ENCODE measurements around the gene ERCC1.
"Not testable (repeated sequence)": the region's sequence is repeated elsewhere in the genome, so short reads cannot be mapped to it uniquely, and the experiment has no call there.

The ERCC1 gene

DNA sequence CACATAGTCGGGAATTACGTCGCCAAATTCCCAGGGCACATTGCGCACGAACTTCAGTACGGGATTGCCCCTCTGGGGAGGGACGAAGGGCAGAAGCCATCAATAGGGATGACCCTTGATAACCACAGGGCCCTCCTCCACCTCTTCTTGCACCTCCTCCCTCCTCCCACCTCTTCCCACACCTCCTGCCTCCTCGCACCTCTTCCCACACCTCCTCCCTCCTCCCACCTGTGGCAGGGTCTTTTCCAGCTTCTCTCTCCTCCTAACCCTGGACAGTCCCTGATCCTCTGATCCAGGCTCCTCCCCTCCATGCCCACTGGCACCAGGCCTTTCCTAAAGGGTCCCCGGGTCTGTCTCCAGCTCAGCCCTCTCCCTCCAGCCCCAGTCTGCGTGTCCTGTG, 3.4 kb downstream of the ERCC1 start:
- Histone ChIP-seq H3K27ac (ENCODE audit: low read depth, low read length) (no peak overlapping the region), H3K27me3 (ENCODE audit: control insufficient read depth in 5 of 5, insufficient read depth in 4 of 5, low read length in 5 of 5) (no peaks in the 10 kb centered on the region), H3K36me3 (ENCODE audit: control insufficient read depth in 5 of 5, insufficient read depth in 5 of 5, low read length in 5 of 5) (peaks cover 0 to 53% (median 35%) of the 10 kb centered on the region in 5 donors), H3K4me3 (ENCODE audit: low read depth in 1 of 5, low read length in 5 of 5) (no peak overlapping the region), H3K9ac (ENCODE audit: low read length in 5 of 5) (no peak overlapping the region), H3K9me3 (ENCODE audit: control insufficient read depth in 5 of 5, low read length in 5 of 5) (no peaks in the 10 kb centered on the region), H3K4me1 (ENCODE audit: control insufficient read depth in 5 of 5, insufficient read depth in 5 of 5, low read length in 5 of 5) (peaks cover 7 to 51% (median 37%) of the 10 kb centered on the region in 5 donors)

- H3K4me3 ChIP-seq (ENCODE audit: low read depth in 1 of 5, low read length in 5 of 5): no peak overlapping the region
- peaks cover 7 to 46% (median 32%) of the 10 kb centered on the region in 5 donors for H3K4me1 ChIP-seq (ENCODE audit: control insufficient read depth in 5 of 5, insufficient read depth in 5 of 5, low read length in 5 of 5)
- H3K27me3 ChIP-seq (ENCODE audit: control insufficient read depth in 5 of 5, insufficient read depth in 4 of 5, low read length in 5 of 5): no peaks in the 10 kb centered on the region
- H3K9me3 ChIP-seq (ENCODE audit: control insufficient read depth in 5 of 5, low read length in 5 of 5): no peaks in the 10 kb centered on the region
- peaks cover 0 to 54% (median 35%) of the 10 kb centered on the region in 5 donors for H3K36me3 ChIP-seq (ENCODE audit: control insufficient read depth in 5 of 5, insufficient read depth in 5 of 5, low read length in 5 of 5)
- no peak overlapping the region for H3K27ac ChIP-seq (ENCODE audit: low read depth, low read length)
- H3K9ac ChIP-seq (ENCODE audit: low read length in 5 of 5): no peak overlapping the region
Observed at GRCh38 chr19:45419895-45420294, 3.8 kb downstream of the ERCC1 start.

DNA sequence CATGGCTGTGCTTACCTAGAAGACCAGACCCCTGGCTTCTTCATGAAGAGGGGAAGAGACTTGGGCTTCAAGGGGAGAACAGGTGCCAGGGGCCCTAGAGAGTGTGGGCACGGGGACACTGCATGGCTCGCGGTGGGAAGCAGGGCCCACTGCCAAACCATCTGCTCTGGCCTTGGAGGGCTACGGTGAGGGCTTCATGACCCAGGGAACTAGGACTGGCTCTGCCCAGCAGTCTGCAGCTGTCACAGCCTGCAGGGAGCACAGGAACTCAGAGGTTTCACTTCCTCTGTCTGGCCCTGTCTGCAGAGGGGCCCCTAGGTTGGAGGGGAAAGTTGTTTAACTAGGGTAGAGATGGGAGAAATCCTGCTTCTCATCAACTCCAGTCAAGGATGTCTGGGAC, 4.3 kb downstream of the ERCC1 start:
- Histone ChIP-seq H3K4me3 (ENCODE audit: low read depth in 1 of 5, low read length in 5 of 5) (no peak overlapping the region), H3K9ac (ENCODE audit: low read length in 5 of 5) (no peak overlapping the region), H3K27ac (ENCODE audit: low read depth, low read length) (no peak overlapping the region), H3K4me1 (ENCODE audit: control insufficient read depth in 5 of 5, insufficient read depth in 5 of 5, low read length in 5 of 5) (peaks cover 7 to 41% (median 28%) of the 10 kb centered on the region in 5 donors), H3K9me3 (ENCODE audit: control insufficient read depth in 5 of 5, low read length in 5 of 5) (no peaks in the 10 kb centered on the region), H3K36me3 (ENCODE audit: control insufficient read depth in 5 of 5, insufficient read depth in 5 of 5, low read length in 5 of 5) (peaks cover 0 to 59% (median 40%) of the 10 kb centered on the region in 5 donors), H3K27me3 (ENCODE audit: control insufficient read depth in 5 of 5, insufficient read depth in 4 of 5, low read length in 5 of 5) (no peaks in the 10 kb centered on the region)

DNA sequence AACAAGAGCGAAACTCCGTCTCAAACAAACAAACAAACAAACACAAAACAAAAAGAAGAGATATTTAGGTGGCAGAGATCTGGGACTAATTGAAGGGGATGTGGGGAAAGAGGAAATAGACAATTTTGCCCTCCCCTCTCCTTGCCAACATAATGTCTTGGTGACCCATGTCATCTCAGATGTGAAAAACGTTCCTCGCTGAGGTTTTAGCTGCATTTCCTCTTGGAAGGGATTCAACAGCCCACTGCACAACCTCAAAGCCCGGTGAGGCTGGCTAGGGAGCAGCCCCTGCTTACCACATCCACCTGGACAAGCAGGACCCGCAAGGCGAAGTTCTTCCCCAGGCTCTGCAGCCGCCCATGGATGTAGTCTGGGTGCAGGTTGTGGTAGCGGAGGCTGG, 4.9 kb downstream of the ERCC1 start:
- Histone ChIP-seq H3K36me3 (ENCODE audit: control insufficient read depth in 5 of 5, insufficient read depth in 5 of 5, low read length in 5 of 5) (peaks cover 0 to 64% (median 46%) of the 10 kb centered on the region in 5 donors), H3K9ac (ENCODE audit: low read length in 5 of 5) (no peak overlapping the region), H3K27ac (ENCODE audit: low read depth, low read length) (no peak overlapping the region)

DNA sequence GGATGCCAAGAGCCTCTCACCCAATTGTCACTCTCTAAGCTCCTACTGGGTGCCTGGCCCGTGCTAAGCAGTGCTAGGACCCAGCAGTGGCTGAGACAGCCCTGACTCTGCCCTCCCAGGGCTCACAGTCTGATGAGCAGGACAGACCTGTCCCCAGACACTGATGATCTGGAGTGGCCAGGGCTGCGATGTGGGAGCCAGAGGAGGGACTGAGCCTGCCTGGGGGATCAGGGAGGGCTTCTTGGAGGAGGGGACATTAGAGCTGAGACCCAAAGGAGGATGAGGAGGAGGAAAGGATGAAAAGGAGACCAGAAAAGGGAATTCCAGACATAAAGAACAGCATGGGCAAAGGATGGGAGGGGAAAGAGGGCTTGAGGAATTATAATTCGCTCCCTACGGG, 6.6 kb downstream of the ERCC1 start:
- no peak overlapping the region for H3K4me3 ChIP-seq (ENCODE audit: low read depth in 1 of 5, low read length in 5 of 5)
- H3K27me3 ChIP-seq (ENCODE audit: control insufficient read depth in 5 of 5, insufficient read depth in 4 of 5, low read length in 5 of 5): no peaks in the 10 kb centered on the region
- H3K36me3 ChIP-seq (ENCODE audit: control insufficient read depth in 5 of 5, insufficient read depth in 5 of 5, low read length in 5 of 5): peaks cover 0 to 76% (median 54%) of the 10 kb centered on the region in 5 donors
- peaks cover 2 to 23% (median 10%) of the 10 kb centered on the region in 5 donors for H3K4me1 ChIP-seq (ENCODE audit: control insufficient read depth in 5 of 5, insufficient read depth in 5 of 5, low read length in 5 of 5)
- H3K9me3 ChIP-seq (ENCODE audit: control insufficient read depth in 5 of 5, low read length in 5 of 5): no peaks in the 10 kb centered on the region
- H3K9ac ChIP-seq (ENCODE audit: low read length in 5 of 5): no peak overlapping the region
- no peak overlapping the region for H3K27ac ChIP-seq (ENCODE audit: low read depth, low read length)

More for the DNA sequence above, 4.9 kb downstream of the ERCC1 start:
- Histone ChIP-seq H3K4me3 (ENCODE audit: low read depth in 1 of 5, low read length in 5 of 5) (no peak overlapping the region), H3K27me3 (ENCODE audit: control insufficient read depth in 5 of 5, insufficient read depth in 4 of 5, low read length in 5 of 5) (no peaks in the 10 kb centered on the region), H3K9me3 (ENCODE audit: control insufficient read depth in 5 of 5, low read length in 5 of 5) (no peaks in the 10 kb centered on the region), H3K4me1 (ENCODE audit: control insufficient read depth in 5 of 5, insufficient read depth in 5 of 5, low read length in 5 of 5) (peaks cover 2 to 36% (median 22%) of the 10 kb centered on the region in 5 donors)

GRCh38 chr19:45414468-45414867, 9.2 kb downstream of the ERCC1 start:
- peaks cover 0 to 15% (median 7%) of the 10 kb centered on the region in 5 donors for H3K4me1 ChIP-seq (ENCODE audit: control insufficient read depth in 5 of 5, insufficient read depth in 5 of 5, low read length in 5 of 5)
- no peak overlapping the region for H3K27ac ChIP-seq (ENCODE audit: low read depth, low read length)
- no peaks in the 10 kb centered on the region for H3K9me3 ChIP-seq (ENCODE audit: control insufficient read depth in 5 of 5, low read length in 5 of 5)
- H3K9ac ChIP-seq (ENCODE audit: low read length in 5 of 5): no peak overlapping the region
- peaks cover 0 to 56% (median 41%) of the 10 kb centered on the region in 5 donors for H3K36me3 ChIP-seq (ENCODE audit: control insufficient read depth in 5 of 5, insufficient read depth in 5 of 5, low read length in 5 of 5)
- H3K4me3 ChIP-seq (ENCODE audit: low read depth in 1 of 5, low read length in 5 of 5): no peak overlapping the region
- H3K27me3 ChIP-seq (ENCODE audit: control insufficient read depth in 5 of 5, insufficient read depth in 4 of 5, low read length in 5 of 5): no peaks in the 10 kb centered on the region

DNA sequence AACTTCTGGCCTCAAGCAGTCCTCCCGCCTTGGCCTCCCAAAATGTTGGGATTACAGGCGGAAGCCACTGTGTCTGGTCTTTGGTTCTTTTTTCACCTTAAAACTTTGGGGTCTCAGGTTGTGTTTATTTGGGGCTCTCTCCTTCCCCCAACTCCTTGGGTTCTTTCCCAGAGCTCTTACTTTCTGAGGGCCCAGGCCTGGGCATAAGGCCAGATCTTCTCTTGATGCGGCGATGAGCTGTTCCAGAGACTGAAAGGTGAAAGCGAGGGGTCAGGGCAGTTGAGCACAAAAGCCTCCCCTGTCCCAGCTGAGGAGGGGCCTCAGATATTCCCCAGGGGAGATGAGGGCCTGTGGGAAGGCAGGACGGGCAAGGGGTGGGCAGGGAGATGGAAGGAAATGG, 10.2 kb downstream of the ERCC1 start:
- no peak overlapping the region for H3K27ac ChIP-seq (ENCODE audit: low read depth, low read length)
- no peaks in the 10 kb centered on the region for H3K9me3 ChIP-seq (ENCODE audit: control insufficient read depth in 5 of 5, low read length in 5 of 5)
- no peak overlapping the region for H3K9ac ChIP-seq (ENCODE audit: low read length in 5 of 5)
- H3K4me1 ChIP-seq (ENCODE audit: control insufficient read depth in 5 of 5, insufficient read depth in 5 of 5, low read length in 5 of 5): peaks cover 0 to 15% (median 7%) of the 10 kb centered on the region in 5 donors
- no peaks in the 10 kb centered on the region for H3K27me3 ChIP-seq (ENCODE audit: control insufficient read depth in 5 of 5, insufficient read depth in 4 of 5, low read length in 5 of 5)
- H3K4me3 ChIP-seq (ENCODE audit: low read depth in 1 of 5, low read length in 5 of 5): no peak overlapping the region
- H3K36me3 ChIP-seq (ENCODE audit: control insufficient read depth in 5 of 5, insufficient read depth in 5 of 5, low read length in 5 of 5): peaks cover 0 to 48% (median 37%) of the 10 kb centered on the region in 5 donors

DNA sequence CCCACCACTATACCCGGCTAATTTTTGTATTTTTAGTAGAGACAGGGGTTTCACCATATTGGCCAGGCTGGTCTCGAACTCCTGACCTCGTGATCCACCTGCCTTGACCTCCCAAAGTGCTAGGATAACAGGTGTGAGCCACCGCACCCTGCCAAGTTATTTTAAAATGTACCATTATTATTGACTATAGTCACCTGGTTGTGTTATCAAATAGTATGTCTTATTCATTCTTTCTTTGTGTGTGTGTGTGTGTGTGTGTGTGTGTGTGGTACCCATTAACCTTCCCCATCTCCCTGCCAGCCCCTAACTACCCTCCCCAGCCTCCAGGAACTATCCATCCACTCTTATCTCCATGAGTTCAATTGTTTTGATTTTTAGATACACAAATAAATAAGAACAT, 13.4 kb downstream of the ERCC1 start:
- H3K9me3 ChIP-seq (ENCODE audit: control insufficient read depth in 5 of 5, low read length in 5 of 5); H3K27me3 ChIP-seq (ENCODE audit: control insufficient read depth in 5 of 5, insufficient read depth in 4 of 5, low read length in 5 of 5); H3K4me3 ChIP-seq (ENCODE audit: low read depth in 1 of 5, low read length in 5 of 5): not testable (repeated sequence)

GRCh38 chr19:45409557-45409920, 14.2 kb downstream of the ERCC1 start:
- no peaks in the 10 kb centered on the region for H3K9me3 ChIP-seq (ENCODE audit: control insufficient read depth in 5 of 5, low read length in 5 of 5)
- no peak overlapping the region for H3K27ac ChIP-seq (ENCODE audit: low read depth, low read length)
- H3K36me3 ChIP-seq (ENCODE audit: control insufficient read depth in 5 of 5, insufficient read depth in 5 of 5, low read length in 5 of 5): peaks cover 0 to 22% (median 17%) of the 10 kb centered on the region in 5 donors
- H3K27me3 ChIP-seq (ENCODE audit: control insufficient read depth in 5 of 5, insufficient read depth in 4 of 5, low read length in 5 of 5): peaks cover 0 to 4% (median 1%) of the 10 kb centered on the region in 5 donors
- no peak overlapping the region for H3K9ac ChIP-seq (ENCODE audit: low read length in 5 of 5)
- H3K4me3 ChIP-seq (ENCODE audit: low read depth in 1 of 5, low read length in 5 of 5): no peak overlapping the region
- H3K4me1 ChIP-seq (ENCODE audit: control insufficient read depth in 5 of 5, insufficient read depth in 5 of 5, low read length in 5 of 5): peaks cover 6 to 45% (median 27%) of the 10 kb centered on the region in 5 donors

More for the DNA sequence above, 13.4 kb downstream of the ERCC1 start:
- peaks cover 6 to 37% (median 19%) of the 10 kb centered on the region in 5 donors for H3K4me1 ChIP-seq (ENCODE audit: control insufficient read depth in 5 of 5, insufficient read depth in 5 of 5, low read length in 5 of 5)
- peaks cover 0 to 25% (median 22%) of the 10 kb centered on the region in 5 donors for H3K36me3 ChIP-seq (ENCODE audit: control insufficient read depth in 5 of 5, insufficient read depth in 5 of 5, low read length in 5 of 5)
- not testable (repeated sequence) for H3K27ac ChIP-seq (ENCODE audit: low read depth, low read length); H3K9ac ChIP-seq (ENCODE audit: low read length in 5 of 5)

GRCh38 chr19:45408830-45409556, 14.7 kb downstream of the ERCC1 start:
- H3K27me3 ChIP-seq (ENCODE audit: control insufficient read depth in 5 of 5, insufficient read depth in 4 of 5, low read length in 5 of 5): peaks cover 0 to 10% (median 7%) of the 10 kb centered on the region in 5 donors
- no peak overlapping the region for H3K4me3 ChIP-seq (ENCODE audit: low read depth in 1 of 5, low read length in 5 of 5)
- no peak overlapping the region for H3K27ac ChIP-seq (ENCODE audit: low read depth, low read length)
- peaks cover 6 to 50% (median 32%) of the 10 kb centered on the region in 5 donors for H3K4me1 ChIP-seq (ENCODE audit: control insufficient read depth in 5 of 5, insufficient read depth in 5 of 5, low read length in 5 of 5)
- H3K36me3 ChIP-seq (ENCODE audit: control insufficient read depth in 5 of 5, insufficient read depth in 5 of 5, low read length in 5 of 5): peaks cover 0 to 17% (median 13%) of the 10 kb centered on the region in 5 donors
- H3K9me3 ChIP-seq (ENCODE audit: control insufficient read depth in 5 of 5, low read length in 5 of 5): no peaks in the 10 kb centered on the region
- H3K9ac ChIP-seq (ENCODE audit: low read length in 5 of 5): no peak overlapping the region

All from subcutaneous abdominal adipose tissue (tissue), 5 donors.